Kidney epithelial cell (primary cell): ENCODE data around the gene CACNG4. TPM values are rescaled to one million over a fixed set of nuclear protein-coding genes. Genes with fewer than 3 reads are reported as not detected.

Experiments
- DNase-seq: peaks from one replicate; pipeline ENCODE4 v3.0.0-alpha.2; 2010; ENCODE audit warnings: low read depth
- H3K27me3 ChIP-seq: 2 replicates; pipeline ENCODE4 v1.6.0; 2011; ENCODE audit warnings: low read length; ENCODE audit not compliant: control insufficient read depth, insufficient read depth
- H3K36me3 ChIP-seq: 2 replicates; pipeline ENCODE4 v1.5.1; 2011; ENCODE audit warnings: low read length; ENCODE audit not compliant: control insufficient read depth, insufficient read depth
- H3K4me3 ChIP-seq: 2 replicates; pipeline ENCODE4 v1.5.1; 2011; ENCODE audit warnings: low read depth, mild to moderate bottlenecking, control low read depth, low read length
- CTCF ChIP-seq: IDR thresholded peaks from 2 replicates; pipeline ENCODE4 v1.5.1; 2011; ENCODE audit warnings: mild to moderate bottlenecking, moderate library complexity, low read length, control low read depth, inconsistent platforms; ENCODE audit not compliant: insufficient read depth, poor library complexity, severe bottlenecking
- total RNA-seq: library from RNA; depleted of rRNA; stranded (reverse); fragments of >200 nt; gene quantifications from 2 replicates; pipeline ENCODE4 v1.2.3, GENCODE V29; 2015

Gene CACNG4
- total RNA-seq, 1 donor from 2014 or later = 0.84 TPM

DNA sequence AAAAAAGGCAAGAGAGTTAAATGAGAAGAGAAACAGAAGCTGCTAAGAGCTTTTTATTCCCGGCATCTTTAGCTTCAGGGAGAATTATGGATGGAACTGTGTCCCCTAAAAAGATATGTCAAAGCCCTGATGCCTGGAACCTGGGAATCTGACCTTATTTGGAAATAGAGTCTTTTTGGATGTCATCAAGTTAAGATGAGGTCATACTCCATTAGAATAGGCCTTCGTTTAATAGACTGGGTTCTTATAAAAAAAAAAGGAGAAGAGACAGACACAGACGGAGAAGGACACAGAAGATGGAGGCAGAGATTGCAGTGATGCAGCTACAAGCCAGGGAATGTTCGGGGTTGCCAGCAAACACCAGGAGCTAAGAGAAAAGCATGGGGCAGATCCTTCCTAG is 24.6 kb downstream of the CACNG4 start:
- DNase-seq = no peak
- Histone ChIP-seq H3K36me3 (no peaks in the 10 kb centered on the region), H3K4me3 (no peak overlapping the region), H3K27me3 (peaks cover 25% of the 10 kb centered on the region)
- TF ChIP-seq CTCF = no peak

DNA sequence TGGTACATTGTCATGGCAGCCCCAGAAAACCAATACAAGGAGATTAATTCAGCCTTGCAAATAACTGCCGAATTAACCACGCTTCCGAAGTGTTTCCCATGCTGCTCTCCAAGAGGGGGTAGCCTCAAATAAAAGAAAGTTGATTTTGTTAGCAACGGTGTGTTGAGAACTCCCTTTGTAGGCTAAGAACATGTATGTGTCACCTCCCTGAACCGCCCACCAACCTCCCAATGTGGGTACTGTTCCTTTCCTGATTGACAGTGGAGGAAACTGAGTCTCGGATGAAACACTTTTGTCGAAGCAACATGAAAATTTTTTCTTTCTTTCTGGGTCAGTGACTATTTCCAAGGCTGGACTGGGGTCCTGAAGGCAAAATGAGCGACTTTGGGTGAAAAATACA is 25.1 kb downstream of the CACNG4 start:
- no peak for DNase-seq
- Histone ChIP-seq H3K27me3 (peaks cover 23% of the 10 kb centered on the region), H3K4me3 (no peak overlapping the region), H3K36me3 (no peaks in the 10 kb centered on the region)
- TF ChIP-seq CTCF = no peak

DNA sequence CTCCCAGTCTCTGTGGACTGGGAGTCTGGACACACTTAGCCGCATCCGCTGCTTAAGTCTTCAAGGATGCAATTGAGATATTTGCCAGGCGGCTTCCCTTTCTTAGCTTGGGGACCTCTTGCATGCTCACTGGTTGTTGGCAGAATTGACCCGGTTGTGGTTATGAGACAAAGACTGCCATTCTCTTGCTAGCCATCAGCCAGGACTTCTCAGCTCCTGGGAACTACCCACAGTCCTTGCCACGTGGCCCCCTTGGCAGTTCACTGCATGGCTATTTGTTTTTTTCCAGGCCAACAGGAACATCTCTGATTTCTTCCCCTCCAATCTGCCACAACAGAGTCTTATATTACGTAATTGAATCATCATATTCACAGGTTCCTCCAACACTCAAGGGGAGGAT is 25.5 kb downstream of the CACNG4 start:
- no peak for DNase-seq
- TF ChIP-seq CTCF = no peak
- Histone ChIP-seq H3K36me3 (no peaks in the 10 kb centered on the region), H3K4me3 (no peak overlapping the region), H3K27me3 (peaks cover 20% of the 10 kb centered on the region)

DNA sequence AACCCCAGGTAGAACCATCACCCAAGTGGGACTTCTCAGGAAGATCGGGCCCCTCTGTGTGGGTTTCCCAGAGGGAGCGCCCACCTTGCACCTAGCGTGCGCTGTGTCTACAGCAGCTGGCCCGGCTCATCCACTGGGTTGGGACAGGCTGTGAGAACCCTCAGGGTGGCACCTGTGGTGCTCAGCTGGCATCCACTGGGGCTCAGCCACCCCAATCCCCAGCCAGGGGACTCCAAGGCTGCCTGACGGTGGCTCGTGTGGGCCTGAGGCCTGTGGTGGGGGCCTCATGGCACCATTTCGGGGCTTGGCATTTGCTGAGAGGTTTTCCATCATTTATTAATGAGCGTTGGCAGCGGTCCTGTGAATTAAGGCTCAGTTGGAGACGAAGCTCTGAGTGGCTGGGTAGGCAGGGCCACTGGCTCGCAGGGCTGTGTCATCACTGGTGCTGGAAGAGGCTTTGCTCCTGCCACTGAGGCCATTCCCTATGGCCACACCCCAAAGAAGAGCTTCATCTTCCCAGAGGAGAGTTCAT is 28.5 kb downstream of the CACNG4 start:
- TF ChIP-seq CTCF = no peak
- DNase-seq = no peak
- H3K36me3 ChIP-seq = no peaks in the 10 kb centered on the region
- peaks cover 8% of the 10 kb centered on the region for H3K27me3 ChIP-seq
- no peak overlapping the region for H3K4me3 ChIP-seq

- DNase-seq = no peak
- Histone ChIP-seq H3K27me3 (peaks cover 4% of the 10 kb centered on the region), H3K36me3 (no peaks in the 10 kb centered on the region), H3K4me3 (no peak overlapping the region)
- TF ChIP-seq CTCF = no peak
Observed at GRCh38 chr17:66994361-66994760, 29.9 kb downstream of the CACNG4 start.

DNA sequence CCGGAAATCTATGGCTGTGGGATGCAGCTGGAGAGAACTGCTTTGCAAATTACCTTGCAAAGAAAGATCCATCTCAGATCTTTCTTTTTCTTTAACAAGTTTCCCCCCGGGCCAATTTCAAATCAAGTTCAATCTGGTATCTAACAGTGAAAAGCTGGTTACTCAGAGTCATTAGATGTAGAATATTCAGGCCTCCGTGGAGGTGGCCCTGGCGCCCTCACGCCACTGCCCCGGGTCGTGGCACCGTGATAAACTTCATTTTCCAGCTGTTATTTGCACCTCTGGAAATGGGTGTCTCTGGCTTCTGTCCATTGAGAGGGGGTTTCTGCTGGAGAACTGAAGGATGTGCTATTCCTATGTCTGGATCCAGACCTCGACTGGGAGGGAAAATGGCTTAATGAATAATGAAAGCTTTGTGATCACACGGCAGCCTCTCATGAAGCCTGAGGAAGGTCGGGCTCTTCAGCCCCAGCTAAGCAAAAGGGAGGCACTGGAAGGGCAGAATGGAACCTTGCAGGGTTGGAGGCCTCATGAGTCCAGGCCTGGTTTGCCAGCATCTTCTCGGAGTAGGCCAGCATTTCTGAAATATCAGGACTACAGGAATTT is 30.5 kb downstream of the CACNG4 start:
- DNase-seq = no peak
- TF ChIP-seq CTCF = no peak

More for the DNA sequence above, 30.5 kb downstream of the CACNG4 start:
- H3K4me3 ChIP-seq = no peak overlapping the region
- H3K36me3 ChIP-seq = no peaks in the 10 kb centered on the region
- peaks cover 3% of the 10 kb centered on the region for H3K27me3 ChIP-seq
